K562 (cell line): ENCODE data around the gene HSD17B12. TPM values are rescaled to one million over a fixed set of nuclear protein-coding genes. Genes with fewer than 3 reads are reported as not detected.

Experiments
- ARID1B ChIP-seq: fragments of 450-650 bp; IDR thresholded peaks from 2 replicates; pipeline ENCODE4 v1.6.1; 2016; ENCODE audit warnings: antibody characterized with exemption, mild to moderate bottlenecking, inconsistent platforms
- CBFA2T2 ChIP-seq: fragments of 450-650 bp; conservative IDR thresholded peaks from 2 replicates; pipeline ENCODE4 v1.6.1; 2017; ENCODE audit warnings: mild to moderate bottlenecking
- DACH1 ChIP-seq: fragments of 450-650 bp; IDR thresholded peaks from 2 replicates; pipeline ENCODE4 v1.6.1; 2018; ENCODE audit not compliant: partially characterized antibody
- FUS ChIP-seq: fragments of 200-400 bp; formaldehyde crosslinking; optimal IDR thresholded peaks from 2 replicates; pipeline ENCODE3; 2017; ENCODE audit warnings: low read depth, low read length
- GATAD2B ChIP-seq: fragments of 450-650 bp; IDR thresholded peaks from 2 replicates; pipeline ENCODE4 v1.6.1; 2017; ENCODE audit warnings: mild to moderate bottlenecking, borderline replicate concordance
- HDAC2 ChIP-seq: fragments of 450-650 bp; IDR thresholded peaks from 2 replicates; pipeline ENCODE4 v1.6.1; 2016; ENCODE audit warnings: mild to moderate bottlenecking
- KLF10 ChIP-seq: fragments of 250-450 bp; sonication (Bioruptor Pico); IDR thresholded peaks from 2 replicates; pipeline ENCODE4 v1.6.1; 2021; ENCODE audit warnings: matching md5 sums
- KLF16 ChIP-seq: IDR thresholded peaks from 2 replicates; pipeline ENCODE4 v1.6.1; 2016; ENCODE audit warnings: antibody characterized with exemption
- MAFF ChIP-seq: IDR thresholded peaks from 2 replicates; pipeline ENCODE4 v1.6.1; 2012; ENCODE audit warnings: low read length, improper control_type of control experiment
- NFIC ChIP-seq: fragments of 450-650 bp; IDR thresholded peaks from 2 replicates; pipeline ENCODE4 v1.6.1; 2017; ENCODE audit warnings: mild to moderate bottlenecking, inconsistent platforms
- POLR2AphosphoS5 ChIP-seq: IDR thresholded peaks from 2 replicates; pipeline ENCODE4 v1.6.1; 2011; ENCODE audit warnings: mild to moderate bottlenecking, low read depth, low read length, moderate library complexity; ENCODE audit not compliant: control insufficient read depth, insufficient read depth
- ZBTB11 ChIP-seq, 3 experiments: fragments of 200-800 bp in 1 of 3; fragments of 250-450 bp in 1 of 3; fragments of 450-650 bp in 1 of 3; sonication (Bioruptor Pico) in 1 of 3; sonication (Bioruptor generic) in 1 of 3; formaldehyde crosslinking in 1 of 3; IDR thresholded peaks; 2 replicates each; pipeline versions ENCODE4 v1.6.1 to v1.8.0; 2016 to 2022; ENCODE audit warnings: mild to moderate bottlenecking in 2 of 3, missing genetic modification characterization in 2 of 3, missing compliant biosample characterization in 1 of 3, moderate library complexity in 1 of 3
- ZNF318 ChIP-seq, 2 experiments: fragments of 450-650 bp; IDR thresholded peaks; 2 replicates each; pipeline ENCODE4 v1.6.1; 2016; ENCODE audit warnings: mild to moderate bottlenecking in 2 of 2, borderline replicate concordance in 1 of 2, low read depth in 1 of 2, moderate library complexity in 1 of 2
- ZNF589 ChIP-seq: fragments of 200-800 bp; sonication (Bioruptor generic); IDR thresholded peaks from 2 replicates; pipeline ENCODE4 v1.6.1; 2016; ENCODE audit warnings: low read depth, missing genetic modification characterization, missing compliant biosample characterization
- ZNF644 ChIP-seq: fragments of 200-800 bp; sonication (Bioruptor generic); IDR thresholded peaks from 2 replicates; pipeline ENCODE4 v1.6.1; 2016; ENCODE audit warnings: low read depth, missing genetic modification characterization, missing compliant biosample characterization
- ZNF707 ChIP-seq: fragments of 250-450 bp; sonication (Bioruptor Pico); conservative IDR thresholded peaks from 2 replicates; pipeline ENCODE4 v1.8.0; 2022; ENCODE audit warnings: inconsistent platforms, mild to moderate bottlenecking, moderate library complexity
- polyA plus RNA-seq, 8 experiments: library from polyadenylated mRNA; depleted of rRNA in 4 of 8; stranded (reverse) in 5 of 8; unstranded in 3 of 8; fragments of >200 nt; fragmentation: Nextera tagmentation in 2 of 8; fragmentation: Illumina TruSeq in 1 of 8; extraction: Ambion mirVana in 2 of 8; extraction: Trizol in 1 of 8; gene quantifications; 2 replicates each; pipeline versions ENCODE4 v1.2.1 to v1.2.3, GENCODE V29; 2011 to 2014; ENCODE audit warnings: inconsistent platforms in 1 of 8, missing spikeins in 1 of 8
- total RNA-seq, 7 experiments: library from RNA; depleted of rRNA in 6 of 7; stranded (reverse); fragments of >200 nt in 6 of 7; fragmentation: Illumina TruSeq in 2 of 7; extraction: Trizol in 2 of 7; gene quantifications; 2 replicates each; pipeline versions ENCODE4 v1.2.1 to v1.2.3, GENCODE V29; 2011 to 2021; ENCODE audit warnings: low replicate concordance in 1 of 7

Gene HSD17B12
- total and polyA plus RNA-seq, 9 of the 15 experiments (the other 6 are each of a cell fraction or from before 2014, with no cell fraction given), result 9.1 to 34.5 (median 23.3) TPM

GRCh38 chr11:43868852-43869567 is 188.5 kb downstream of the HSD17B12 start (continued):
- TF ChIP-seq ZBTB11 (CRISPR knock-in tag; IDR thresholded peaks at IDR 0.05) (peak in 1 of 3 experiments; percentile 83; a peak in 2 of 6 replicates), NFIC (peak; percentile 70), CBFA2T2 (peak; percentile 93), GATAD2B (0 out of 2 replicates have a peak, but pooled peaks have one; percentile 24), ZNF707 (peak; percentile 55), ARID1B (peak; percentile 97), FUS (no peak), ZNF589 (CRISPR knock-in tag) (peak; percentile 88; the same call in 1 of the 2 replicates), MAFF (peak; percentile 2; the same call in 1 of the 2 replicates), DACH1 (peak; percentile 70), POLR2AphosphoS5 (peak; percentile 81), ZNF318 (IDR thresholded peaks at IDR 0.05; ENCODE audit: borderline replicate concordance in 1 of 2, low read depth in 1 of 2) (peak in 1 of 2 experiments; percentile 88; a peak in 2 of 4 replicates), KLF10 (CRISPR knock-in tag) (no peak), HDAC2 (peak; percentile 94), ZNF644 (0 out of 2 replicates have a peak, but pooled peaks have one; percentile 31), KLF16 (peak; percentile 90)
